ENCODE data around the gene CD302.

DNA sequence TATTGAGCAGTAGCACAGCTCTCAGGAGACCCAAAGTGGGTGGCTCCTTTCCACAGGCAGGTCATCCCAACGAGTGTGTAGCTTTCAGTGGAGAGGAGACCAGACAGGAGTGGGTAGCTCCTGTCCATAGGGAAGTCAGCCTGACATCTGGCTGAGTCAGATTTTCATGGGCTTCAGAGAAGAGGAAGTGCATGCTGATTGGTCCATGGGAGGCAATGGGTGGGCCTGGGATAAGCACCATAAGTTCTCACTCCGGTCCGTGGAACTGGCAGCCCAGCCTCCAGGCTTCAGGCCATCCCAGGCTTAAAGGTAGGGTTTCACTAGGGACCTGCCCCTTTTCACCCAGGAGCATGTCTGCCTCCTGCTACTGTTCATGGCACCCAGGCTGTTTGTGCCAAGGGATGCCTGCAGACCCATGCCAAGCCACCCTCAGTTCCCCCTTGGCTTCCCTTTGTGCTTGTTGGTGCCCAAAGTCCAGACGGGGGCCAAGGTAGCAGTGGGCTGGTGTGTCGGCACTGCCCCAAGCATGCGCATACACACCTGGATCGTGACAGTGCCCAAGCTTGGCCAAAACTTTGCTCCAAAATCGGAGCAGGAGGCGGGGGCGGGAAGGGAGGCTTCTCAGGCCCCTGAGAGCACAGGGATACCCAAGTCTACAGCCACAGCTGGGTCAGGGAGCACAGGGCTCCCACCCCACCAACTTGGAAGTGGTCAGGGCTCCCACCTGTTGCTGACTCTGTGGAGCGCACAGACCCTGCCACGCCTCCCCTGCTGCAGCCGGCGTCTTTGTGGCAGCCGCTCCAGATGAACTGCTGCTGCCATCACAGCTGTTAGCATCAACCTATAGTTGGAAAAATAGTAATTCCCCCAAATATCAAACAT, 59.3 kb downstream of the CD302 start:
- TF ChIP-seq CTCF (IDR thresholded peaks at IDR 0.05): no peak
- TF ChIP-seq SIN3A (IDR thresholded peaks at IDR 0.05; ENCODE audit: borderline replicate concordance, insufficient read depth, low read depth, low read length): no peak
- TF ChIP-seq, protein P1, sequence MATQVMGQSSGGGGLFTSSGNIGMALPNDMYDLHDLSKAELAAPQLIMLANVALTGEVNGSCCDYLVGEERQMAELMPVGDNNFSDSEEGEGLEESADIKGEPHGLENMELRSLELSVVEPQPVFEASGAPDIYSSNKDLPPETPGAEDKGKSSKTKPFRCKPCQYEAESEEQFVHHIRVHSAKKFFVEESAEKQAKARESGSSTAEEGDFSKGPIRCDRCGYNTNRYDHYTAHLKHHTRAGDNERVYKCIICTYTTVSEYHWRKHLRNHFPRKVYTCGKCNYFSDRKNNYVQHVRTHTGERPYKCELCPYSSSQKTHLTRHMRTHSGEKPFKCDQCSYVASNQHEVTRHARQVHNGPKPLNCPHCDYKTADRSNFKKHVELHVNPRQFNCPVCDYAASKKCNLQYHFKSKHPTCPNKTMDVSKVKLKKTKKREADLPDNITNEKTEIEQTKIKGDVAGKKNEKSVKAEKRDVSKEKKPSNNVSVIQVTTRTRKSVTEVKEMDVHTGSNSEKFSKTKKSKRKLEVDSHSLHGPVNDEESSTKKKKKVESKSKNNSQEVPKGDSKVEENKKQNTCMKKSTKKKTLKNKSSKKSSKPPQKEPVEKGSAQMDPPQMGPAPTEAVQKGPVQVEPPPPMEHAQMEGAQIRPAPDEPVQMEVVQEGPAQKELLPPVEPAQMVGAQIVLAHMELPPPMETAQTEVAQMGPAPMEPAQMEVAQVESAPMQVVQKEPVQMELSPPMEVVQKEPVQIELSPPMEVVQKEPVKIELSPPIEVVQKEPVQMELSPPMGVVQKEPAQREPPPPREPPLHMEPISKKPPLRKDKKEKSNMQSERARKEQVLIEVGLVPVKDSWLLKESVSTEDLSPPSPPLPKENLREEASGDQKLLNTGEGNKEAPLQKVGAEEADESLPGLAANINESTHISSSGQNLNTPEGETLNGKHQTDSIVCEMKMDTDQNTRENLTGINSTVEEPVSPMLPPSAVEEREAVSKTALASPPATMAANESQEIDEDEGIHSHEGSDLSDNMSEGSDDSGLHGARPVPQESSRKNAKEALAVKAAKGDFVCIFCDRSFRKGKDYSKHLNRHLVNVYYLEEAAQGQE (IDR thresholded peaks at IDR 0.05; ENCODE audit: insufficient read depth in 1 of 2, low read depth in 2 of 2, low read length in 1 of 2): no peak
- TF ChIP-seq POLR2AphosphoS5 (IDR thresholded peaks at IDR 0.05; ENCODE audit: low read depth, low read length): no peak
- TF ChIP-seq TCF7L2 (IDR thresholded peaks at IDR 0.05; ENCODE audit: low read depth, low read length): no peak
